ENCODE measurements around the gene CTDSPL. TPM values are rescaled to one million over a fixed set of nuclear protein-coding genes. Genes with fewer than 3 reads are reported as not detected.

Gene CTDSPL
- total and polyA plus RNA-seq, 4 donors = 8.4 to 17.2 (median 14.2) TPM

DNA sequence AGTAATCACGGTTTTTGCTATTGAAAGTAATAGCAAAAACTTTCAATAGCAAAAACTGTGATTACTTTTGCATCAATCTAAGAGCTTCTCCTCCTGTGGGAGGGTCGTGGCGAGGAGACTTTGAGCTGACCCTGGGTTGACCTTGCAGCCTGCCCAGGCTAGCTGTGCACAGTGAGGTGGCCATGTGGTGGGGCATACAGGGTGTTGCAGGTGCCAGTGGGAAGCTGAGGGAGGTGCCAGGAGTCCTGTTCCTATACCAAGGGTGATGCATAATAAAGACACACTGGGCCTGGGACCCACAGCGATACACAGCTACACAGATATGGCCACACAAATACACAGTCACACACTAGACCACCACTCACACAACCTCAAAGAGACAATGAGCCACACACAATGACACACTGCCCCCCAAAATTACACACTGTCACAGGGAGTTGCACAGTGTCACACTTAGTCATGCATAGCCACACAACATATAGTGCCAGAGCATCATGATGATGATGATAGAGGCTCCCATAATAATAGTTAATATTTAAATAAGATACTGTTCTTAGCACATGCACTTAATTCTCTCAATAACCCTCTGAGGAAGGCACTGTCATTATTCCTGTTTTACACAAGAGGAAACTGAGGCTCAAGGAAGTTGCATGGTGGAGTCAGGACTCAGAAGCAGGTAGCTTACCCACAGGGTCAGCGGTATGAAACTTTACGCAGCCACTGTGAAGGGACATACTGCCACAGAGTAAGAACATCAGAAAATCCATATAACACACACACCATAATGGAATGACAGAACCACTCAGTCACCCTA lies 161.4 kb downstream of the CTDSPL start (continued):
- TF ChIP-seq, protein P1, sequence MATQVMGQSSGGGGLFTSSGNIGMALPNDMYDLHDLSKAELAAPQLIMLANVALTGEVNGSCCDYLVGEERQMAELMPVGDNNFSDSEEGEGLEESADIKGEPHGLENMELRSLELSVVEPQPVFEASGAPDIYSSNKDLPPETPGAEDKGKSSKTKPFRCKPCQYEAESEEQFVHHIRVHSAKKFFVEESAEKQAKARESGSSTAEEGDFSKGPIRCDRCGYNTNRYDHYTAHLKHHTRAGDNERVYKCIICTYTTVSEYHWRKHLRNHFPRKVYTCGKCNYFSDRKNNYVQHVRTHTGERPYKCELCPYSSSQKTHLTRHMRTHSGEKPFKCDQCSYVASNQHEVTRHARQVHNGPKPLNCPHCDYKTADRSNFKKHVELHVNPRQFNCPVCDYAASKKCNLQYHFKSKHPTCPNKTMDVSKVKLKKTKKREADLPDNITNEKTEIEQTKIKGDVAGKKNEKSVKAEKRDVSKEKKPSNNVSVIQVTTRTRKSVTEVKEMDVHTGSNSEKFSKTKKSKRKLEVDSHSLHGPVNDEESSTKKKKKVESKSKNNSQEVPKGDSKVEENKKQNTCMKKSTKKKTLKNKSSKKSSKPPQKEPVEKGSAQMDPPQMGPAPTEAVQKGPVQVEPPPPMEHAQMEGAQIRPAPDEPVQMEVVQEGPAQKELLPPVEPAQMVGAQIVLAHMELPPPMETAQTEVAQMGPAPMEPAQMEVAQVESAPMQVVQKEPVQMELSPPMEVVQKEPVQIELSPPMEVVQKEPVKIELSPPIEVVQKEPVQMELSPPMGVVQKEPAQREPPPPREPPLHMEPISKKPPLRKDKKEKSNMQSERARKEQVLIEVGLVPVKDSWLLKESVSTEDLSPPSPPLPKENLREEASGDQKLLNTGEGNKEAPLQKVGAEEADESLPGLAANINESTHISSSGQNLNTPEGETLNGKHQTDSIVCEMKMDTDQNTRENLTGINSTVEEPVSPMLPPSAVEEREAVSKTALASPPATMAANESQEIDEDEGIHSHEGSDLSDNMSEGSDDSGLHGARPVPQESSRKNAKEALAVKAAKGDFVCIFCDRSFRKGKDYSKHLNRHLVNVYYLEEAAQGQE (IDR thresholded peaks at IDR 0.05) = no peak
- TF ChIP-seq FOXA1 (IDR thresholded peaks at IDR 0.05) (no peak), NR2F2 (IDR thresholded peaks at IDR 0.05) (no peak), JUND (IDR thresholded peaks at IDR 0.05) (no peak), HNF4A (conservative IDR thresholded peaks at IDR 0.05) (no peak)
- TF ChIP-seq, protein P2, sequence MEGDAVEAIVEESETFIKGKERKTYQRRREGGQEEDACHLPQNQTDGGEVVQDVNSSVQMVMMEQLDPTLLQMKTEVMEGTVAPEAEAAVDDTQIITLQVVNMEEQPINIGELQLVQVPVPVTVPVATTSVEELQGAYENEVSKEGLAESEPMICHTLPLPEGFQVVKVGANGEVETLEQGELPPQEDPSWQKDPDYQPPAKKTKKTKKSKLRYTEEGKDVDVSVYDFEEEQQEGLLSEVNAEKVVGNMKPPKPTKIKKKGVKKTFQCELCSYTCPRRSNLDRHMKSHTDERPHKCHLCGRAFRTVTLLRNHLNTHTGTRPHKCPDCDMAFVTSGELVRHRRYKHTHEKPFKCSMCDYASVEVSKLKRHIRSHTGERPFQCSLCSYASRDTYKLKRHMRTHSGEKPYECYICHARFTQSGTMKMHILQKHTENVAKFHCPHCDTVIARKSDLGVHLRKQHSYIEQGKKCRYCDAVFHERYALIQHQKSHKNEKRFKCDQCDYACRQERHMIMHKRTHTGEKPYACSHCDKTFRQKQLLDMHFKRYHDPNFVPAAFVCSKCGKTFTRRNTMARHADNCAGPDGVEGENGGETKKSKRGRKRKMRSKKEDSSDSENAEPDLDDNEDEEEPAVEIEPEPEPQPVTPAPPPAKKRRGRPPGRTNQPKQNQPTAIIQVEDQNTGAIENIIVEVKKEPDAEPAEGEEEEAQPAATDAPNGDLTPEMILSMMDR (IDR thresholded peaks at IDR 0.05; ENCODE audit: low read depth, low read length, missing input control) = no peak

DNA sequence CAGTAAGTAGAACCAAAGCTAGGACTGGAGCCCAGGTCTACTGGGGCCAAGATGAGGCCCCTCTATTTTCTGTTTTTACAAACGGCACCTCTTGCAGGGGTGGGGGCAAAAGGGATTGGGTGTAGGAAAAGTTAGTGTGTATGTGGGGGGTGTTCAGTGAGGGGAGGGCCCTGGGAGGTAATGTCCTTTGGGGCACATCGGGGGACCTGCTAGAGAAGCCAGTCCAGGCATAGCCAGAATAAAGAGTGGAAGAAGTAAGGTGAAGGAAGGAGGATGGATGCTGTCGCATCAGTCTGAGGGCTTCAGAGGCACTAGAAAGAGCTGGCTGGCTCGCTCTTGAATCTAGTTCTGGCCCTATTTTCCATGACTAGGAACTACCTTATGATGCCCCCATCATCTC lies 165.2 kb downstream of the CTDSPL start:
- no peak overlapping the region for H3K9ac ChIP-seq (ENCODE audit: low read depth in 1 of 2, low read length in 2 of 2)
- no peaks in the 10 kb centered on the region for H3K36me3 ChIP-seq (ENCODE audit: control insufficient read depth in 4 of 4, insufficient read depth in 3 of 4, low read depth in 1 of 4, low read length in 3 of 4)
- H3K4me3 ChIP-seq (ENCODE audit: low read depth in 1 of 3, low read length in 3 of 3) = no peak overlapping the region
- H3K4me1 ChIP-seq (ENCODE audit: control insufficient read depth in 4 of 4, insufficient read depth in 4 of 4, low read length in 3 of 4) = peaks cover 2 to 35% (median 17%) of the 10 kb centered on the region in 4 donors
- WGBS = 82% methylated on average over 4 of the region's 4 CpGs
- no peaks in the 10 kb centered on the region for H3K9me3 ChIP-seq (ENCODE audit: control insufficient read depth in 4 of 4, low read length in 3 of 4)
- no peak overlapping the region for H3K27ac ChIP-seq (ENCODE audit: low read depth in 1 of 2, low read length in 2 of 2)
- H3K27me3 ChIP-seq (ENCODE audit: control insufficient read depth in 4 of 4, insufficient read depth in 4 of 4, low read length in 3 of 4) = no peaks in the 10 kb centered on the region
- TF ChIP-seq SP1 (IDR thresholded peaks at IDR 0.05) (no peak), TAF1 (conservative IDR thresholded peaks at IDR 0.05) (no peak), RAD21 (IDR thresholded peaks at IDR 0.05) (no peak), JUND (IDR thresholded peaks at IDR 0.05) (no peak), NR2F2 (IDR thresholded peaks at IDR 0.05) (no peak), RXRA (IDR thresholded peaks at IDR 0.05) (no peak), EGR1 (IDR thresholded peaks at IDR 0.05; ENCODE audit: low read depth in 2 of 2) (no peak), HNF4G (IDR thresholded peaks at IDR 0.05) (no peak), YY1 (IDR thresholded peaks at IDR 0.05) (no peak)
- TF ChIP-seq, protein P3, sequence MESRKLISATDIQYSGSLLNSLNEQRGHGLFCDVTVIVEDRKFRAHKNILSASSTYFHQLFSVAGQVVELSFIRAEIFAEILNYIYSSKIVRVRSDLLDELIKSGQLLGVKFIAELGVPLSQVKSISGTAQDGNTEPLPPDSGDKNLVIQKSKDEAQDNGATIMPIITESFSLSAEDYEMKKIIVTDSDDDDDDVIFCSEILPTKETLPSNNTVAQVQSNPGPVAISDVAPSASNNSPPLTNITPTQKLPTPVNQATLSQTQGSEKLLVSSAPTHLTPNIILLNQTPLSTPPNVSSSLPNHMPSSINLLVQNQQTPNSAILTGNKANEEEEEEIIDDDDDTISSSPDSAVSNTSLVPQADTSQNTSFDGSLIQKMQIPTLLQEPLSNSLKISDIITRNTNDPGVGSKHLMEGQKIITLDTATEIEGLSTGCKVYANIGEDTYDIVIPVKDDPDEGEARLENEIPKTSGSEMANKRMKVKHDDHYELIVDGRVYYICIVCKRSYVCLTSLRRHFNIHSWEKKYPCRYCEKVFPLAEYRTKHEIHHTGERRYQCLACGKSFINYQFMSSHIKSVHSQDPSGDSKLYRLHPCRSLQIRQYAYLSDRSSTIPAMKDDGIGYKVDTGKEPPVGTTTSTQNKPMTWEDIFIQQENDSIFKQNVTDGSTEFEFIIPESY (IDR thresholded peaks at IDR 0.05) = no peak
- TF ChIP-seq, protein P1 (IDR thresholded peaks at IDR 0.05) = no peak
- TF ChIP-seq, protein P2 (IDR thresholded peaks at IDR 0.05; ENCODE audit: low read depth, low read length, missing input control) = no peak
- no peak for DNase-seq (ENCODE audit: low spot score)
